Measurements from ENCODE around the gene RCAN3.

RCAN3 gene

GRCh38 chr1:24493785-24494184, 8.9 kb upstream of the RCAN3 start:
- H3K4me3 ChIP-seq (replicated peaks; ENCODE audit: low read depth, low read length), result no peak overlapping the region
- no peak for DNase-seq (ENCODE audit: extremely low read depth, low read depth)
- no peak for TF ChIP-seq CTCF (IDR thresholded peaks at IDR 0.05; ENCODE audit: low read depth, low read length, missing control alignments)

- H3K4me3 ChIP-seq (replicated peaks; ENCODE audit: low read depth, low read length), result no peak overlapping the region
- TF ChIP-seq CTCF (IDR thresholded peaks at IDR 0.05; ENCODE audit: low read depth, low read length, missing control alignments), result no peak
- no peak for DNase-seq (ENCODE audit: extremely low read depth, low read depth)
Observed at GRCh38 chr1:24498589-24498988, 4.0 kb upstream of the RCAN3 start.

- no peak overlapping the region for H3K4me3 ChIP-seq (replicated peaks; ENCODE audit: low read depth, low read length)
- no peak for DNase-seq (ENCODE audit: extremely low read depth, low read depth)
- TF ChIP-seq CTCF (IDR thresholded peaks at IDR 0.05; ENCODE audit: low read depth, low read length, missing control alignments), result no peak
Observed at GRCh38 chr1:24500448-24501048, 2.1 kb upstream of the RCAN3 start.

- no peak for DNase-seq (ENCODE audit: extremely low read depth, low read depth)
- no peak for TF ChIP-seq CTCF (IDR thresholded peaks at IDR 0.05; ENCODE audit: low read depth, low read length, missing control alignments)
- H3K4me3 ChIP-seq (replicated peaks; ENCODE audit: low read depth, low read length), result peak overlapping the region; percentile 64
Observed at GRCh38 chr1:24501371-24502064, 1.1 kb upstream of the RCAN3 start.

GRCh38 chr1:24502065-24502708, 449 bp upstream of the RCAN3 start:
- H3K4me3 ChIP-seq (replicated peaks; ENCODE audit: low read depth, low read length), result peak overlapping the region; percentile 64
- DNase-seq (ENCODE audit: extremely low read depth, low read depth), result no peak
- no peak for TF ChIP-seq CTCF (IDR thresholded peaks at IDR 0.05; ENCODE audit: low read depth, low read length, missing control alignments)

GRCh38 chr1:24503059-24503751, 569 bp downstream of the RCAN3 start:
- DNase-seq (ENCODE audit: extremely low read depth, low read depth), result no peak
- peak overlapping the region; percentile 48 for H3K4me3 ChIP-seq (replicated peaks; ENCODE audit: low read depth, low read length)
- no peak for TF ChIP-seq CTCF (IDR thresholded peaks at IDR 0.05; ENCODE audit: low read depth, low read length, missing control alignments)

Measured in HFF-Myc (cell line).